ENCODE measurements around the gene MPZL1. TPM values are rescaled to one million over a fixed set of nuclear protein-coding genes. Genes with fewer than 3 reads are reported as not detected.
"Not testable (repeated sequence)": the region's sequence is repeated elsewhere in the genome, so short reads cannot be mapped to it uniquely, and the experiment has no call there.

The MPZL1 gene
- total RNA-seq, 2 experiments from 2014 or later, result 12.5 to 14.1 TPM

GRCh38 chr1:167802235-167802634 lies 80.5 kb downstream of the MPZL1 start:
- POLR2A ChIA-PET, result no interaction called here
- H3K9me3 Mint-ChIP-seq, result no peaks in the 10 kb centered on the region

GRCh38 chr1:167803358-167804207 lies 81.8 kb downstream of the MPZL1 start:
- peak overlapping the region; percentile 55 for H3K27ac Mint-ChIP-seq
- H3K27me3 Mint-ChIP-seq, result no peaks in the 10 kb centered on the region
- DNase-seq, result peak; percentile 88
- H3K36me3 Mint-ChIP-seq (ENCODE audit: low read depth), result peaks cover 1% of the 10 kb centered on the region
- peaks cover 28% of the 10 kb centered on the region for H3K4me1 Mint-ChIP-seq
- ChIA-PET CTCF (interaction anchor here (1.0 to 1.1 kb wide), 2 partner anchors 17 to 89 kb away, joined by 3 read pairs; no protein-coding TSS in a partner anchor), POLR2A (interaction anchor here (0.6 kb wide), 1 partner anchor 80 kb away, joined by 3 read pairs; no protein-coding TSS in a partner anchor)
- H3K4me3 Mint-ChIP-seq, result no peak overlapping the region
- no peaks in the 10 kb centered on the region for H3K9me3 Mint-ChIP-seq

More at GRCh38 chr1:167802235-167802634, 80.5 kb downstream of the MPZL1 start:
- no peak for DNase-seq
- no peak overlapping the region for H3K27ac Mint-ChIP-seq
- no peak overlapping the region for H3K4me3 Mint-ChIP-seq
- H3K4me1 Mint-ChIP-seq, result peaks cover 30% of the 10 kb centered on the region
- H3K27me3 Mint-ChIP-seq, result no peaks in the 10 kb centered on the region
- CTCF ChIA-PET, result no interaction called here
- H3K36me3 Mint-ChIP-seq (ENCODE audit: low read depth), result peaks cover 1% of the 10 kb centered on the region

- peak; percentile 57 for DNase-seq
- Mint-ChIP-seq H3K27me3 (peaks cover 6% of the 10 kb centered on the region), H3K9me3 (peaks cover 4% of the 10 kb centered on the region), H3K27ac (peak overlapping the region; percentile 79), H3K4me1 (peaks cover 28% of the 10 kb centered on the region), H3K4me3 (peak overlapping the region; percentile 19), H3K36me3 (ENCODE audit: low read depth) (peaks cover 1% of the 10 kb centered on the region)
- POLR2A ChIA-PET, result no interaction called here
- CTCF ChIA-PET, result interaction anchor here (1.0 kb wide), 1 partner anchor 18 kb away, joined by 3 read pairs; no protein-coding TSS in a partner anchor
Measured at GRCh38 chr1:167805041-167805556, 83.3 kb downstream of the MPZL1 start.

- POLR2A ChIA-PET, result not testable (repeated sequence)
Measured at GRCh38 chr1:167806235-167806634, 84.5 kb downstream of the MPZL1 start.

GRCh38 chr1:167806676-167807075 lies 84.9 kb downstream of the MPZL1 start:
- CTCF ChIA-PET, result interaction anchor here (1.3 to 1.4 kb wide), 2 partner anchors 18 to 92 kb away, joined by 3 to 5 read pairs; no protein-coding TSS in a partner anchor
- H3K27me3 Mint-ChIP-seq; DNase-seq; H3K4me3 Mint-ChIP-seq; H3K36me3 Mint-ChIP-seq (ENCODE audit: low read depth); POLR2A ChIA-PET; H3K9me3 Mint-ChIP-seq: not testable (repeated sequence)
- Mint-ChIP-seq H3K4me1 (peaks cover 28% of the 10 kb centered on the region), H3K27ac (peak overlapping the region; percentile 51)

More at GRCh38 chr1:167806235-167806634, 84.5 kb downstream of the MPZL1 start:
- H3K4me3 Mint-ChIP-seq; H3K27me3 Mint-ChIP-seq; DNase-seq; H3K9me3 Mint-ChIP-seq; CTCF ChIA-PET; H3K27ac Mint-ChIP-seq; H3K36me3 Mint-ChIP-seq (ENCODE audit: low read depth): not testable (repeated sequence)
- peaks cover 28% of the 10 kb centered on the region for H3K4me1 Mint-ChIP-seq

- no peak for DNase-seq
- ChIA-PET CTCF (interaction anchor here (1.3 to 1.4 kb wide), 2 partner anchors 16 to 93 kb away, joined by 3 to 5 read pairs; no protein-coding TSS in a partner anchor), POLR2A (interaction anchor here (0.6 kb wide), 1 partner anchor 12 kb away, joined by 3 read pairs; no protein-coding TSS in a partner anchor)
- H3K27me3 Mint-ChIP-seq, result peaks cover 19% of the 10 kb centered on the region
- H3K4me3 Mint-ChIP-seq, result no peak overlapping the region
- no peak overlapping the region for H3K27ac Mint-ChIP-seq
- peaks cover 9% of the 10 kb centered on the region for H3K9me3 Mint-ChIP-seq
- H3K4me1 Mint-ChIP-seq, result peaks cover 24% of the 10 kb centered on the region
- peaks cover 10% of the 10 kb centered on the region for H3K36me3 Mint-ChIP-seq (ENCODE audit: low read depth)
Measured at GRCh38 chr1:167808104-167808503, 86.3 kb downstream of the MPZL1 start.

- Mint-ChIP-seq H3K36me3 (ENCODE audit: low read depth) (peaks cover 10% of the 10 kb centered on the region), H3K9me3 (peaks cover 10% of the 10 kb centered on the region), H3K4me3 (no peak overlapping the region), H3K4me1 (peaks cover 19% of the 10 kb centered on the region), H3K27me3 (peaks cover 22% of the 10 kb centered on the region), H3K27ac (no peak overlapping the region)
- DNase-seq, result no peak
- ChIA-PET POLR2A (interaction anchor here (0.6 kb wide), 1 partner anchor 11 kb away, joined by 3 read pairs; no protein-coding TSS in a partner anchor), CTCF (no interaction called here)
Measured at GRCh38 chr1:167808690-167809089, 86.9 kb downstream of the MPZL1 start.

- no peak overlapping the region for H3K4me3 Mint-ChIP-seq
- peaks cover 8% of the 10 kb centered on the region for H3K36me3 Mint-ChIP-seq (ENCODE audit: low read depth)
- H3K9me3 Mint-ChIP-seq, result peaks cover 26% of the 10 kb centered on the region
- no peaks in the 10 kb centered on the region for H3K4me1 Mint-ChIP-seq
- POLR2A ChIA-PET, result no interaction called here
- DNase-seq, result no peak
- no peak overlapping the region for H3K27ac Mint-ChIP-seq
- CTCF ChIA-PET, result interaction anchor here (0.7 kb wide), 1 partner anchor 10 kb away, joined by 3 read pairs; no protein-coding TSS in a partner anchor
- peaks cover 33% of the 10 kb centered on the region for H3K27me3 Mint-ChIP-seq
Measured at GRCh38 chr1:167812972-167813371, 91.2 kb downstream of the MPZL1 start.

- H3K4me3 Mint-ChIP-seq, result no peak overlapping the region
- ChIA-PET POLR2A (no interaction called here), CTCF (interaction anchor here (1.7 kb wide), 1 partner anchor 12 kb away, joined by 3 read pairs; no protein-coding TSS in a partner anchor)
- H3K9me3 Mint-ChIP-seq, result peaks cover 22% of the 10 kb centered on the region
- peaks cover 5% of the 10 kb centered on the region for H3K4me1 Mint-ChIP-seq
- no peak for DNase-seq
- H3K27ac Mint-ChIP-seq, result no peak overlapping the region
- H3K27me3 Mint-ChIP-seq, result peaks cover 28% of the 10 kb centered on the region
- H3K36me3 Mint-ChIP-seq (ENCODE audit: low read depth), result peaks cover 8% of the 10 kb centered on the region
Measured at GRCh38 chr1:167815650-167816049, 93.9 kb downstream of the MPZL1 start.

GRCh38 chr1:167819849-167820683 lies 98.3 kb downstream of the MPZL1 start:
- H3K4me3 Mint-ChIP-seq, result peak overlapping the region; percentile 48
- peak; percentile 8 for DNase-seq

GRCh38 chr1:167820684-167821355 lies 99.0 kb downstream of the MPZL1 start:
- Mint-ChIP-seq H3K4me1 (peaks cover 11% of the 10 kb centered on the region), H3K36me3 (ENCODE audit: low read depth) (no peaks in the 10 kb centered on the region), H3K27me3 (peaks cover 6% of the 10 kb centered on the region), H3K4me3 (no peak overlapping the region), H3K9me3 (peaks cover 2% of the 10 kb centered on the region), H3K27ac (no peak overlapping the region)
- POLR2A ChIA-PET, result no interaction called here
- DNase-seq, result no peak
- CTCF ChIA-PET, result interaction anchor here (1.4 kb wide), 1 partner anchor 9 kb away, joined by 3 read pairs; no protein-coding TSS in a partner anchor

More at GRCh38 chr1:167819849-167820683, 98.3 kb downstream of the MPZL1 start:
- ChIA-PET POLR2A (interaction anchor here (0.6 kb wide), 1 partner anchor 12 kb away, joined by 3 read pairs; no protein-coding TSS in a partner anchor), CTCF (interaction anchor here (0.6 to 1.4 kb wide), 2 partner anchors 9 to 155 kb away, joined by 3 read pairs; no protein-coding TSS in a partner anchor)
- H3K27ac Mint-ChIP-seq, result no peak overlapping the region
- peaks cover 14% of the 10 kb centered on the region for H3K27me3 Mint-ChIP-seq
- peaks cover 9% of the 10 kb centered on the region for H3K9me3 Mint-ChIP-seq
- no peaks in the 10 kb centered on the region for H3K36me3 Mint-ChIP-seq (ENCODE audit: low read depth)
- peaks cover 11% of the 10 kb centered on the region for H3K4me1 Mint-ChIP-seq

- Mint-ChIP-seq H3K9me3 (no peaks in the 10 kb centered on the region), H3K4me3 (no peak overlapping the region), H3K27me3 (peaks cover 5% of the 10 kb centered on the region), H3K36me3 (ENCODE audit: low read depth) (no peaks in the 10 kb centered on the region), H3K4me1 (peaks cover 11% of the 10 kb centered on the region), H3K27ac (no peak overlapping the region)
- ChIA-PET CTCF (no interaction called here), POLR2A (no interaction called here)
- DNase-seq, result no peak
Measured at GRCh38 chr1:167821356-167821685, 99.5 kb downstream of the MPZL1 start.

Data from activated CD4-positive, alpha-beta T cell treated with anti-CD3 and anti-CD28 coated beads, Interleukin-2, amount 10 ng/mL, durations not matched to agents 7 days and 5 days (primary cell).